ENCODE measurements around the gene CDH26.
A peak's percentile ranks its signal among the peaks of the same experiment; 100 is the strongest.

The CDH26 gene

DNA sequence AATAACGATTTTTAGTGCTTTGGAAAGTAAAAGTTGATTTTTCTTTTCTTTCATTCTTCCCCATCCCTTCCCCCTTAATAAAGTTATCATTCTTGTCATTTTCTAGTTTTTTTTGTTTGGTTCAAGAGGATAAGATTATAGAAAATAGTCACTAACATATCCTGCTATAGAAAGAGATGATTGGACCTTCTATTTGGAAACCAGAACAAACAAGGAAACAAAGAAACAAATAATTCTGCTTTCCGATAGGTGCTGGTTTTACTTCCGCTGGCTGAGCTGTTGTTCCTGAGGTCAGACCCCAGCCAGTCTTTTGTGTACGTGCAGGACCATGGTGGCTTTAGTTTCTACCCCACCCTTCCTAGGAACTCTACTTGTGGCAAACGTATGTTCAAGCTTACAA is at the start of gene CDH26:
CDH26 (plus strand) TSS at position 301 of the 400 bp plus-strand sequence. CDS start 304 bp downstream, outside the sequence.
- no peak for DNase-seq (ENCODE audit: low spot score)
- FAIRE-seq = no peak

- FAIRE-seq (no peak), DNase-seq (ENCODE audit: low spot score) (no peak)
Measured at GRCh38 chr20:59908855-59909254, 49.4 kb upstream of the CDH26 start.

DNA sequence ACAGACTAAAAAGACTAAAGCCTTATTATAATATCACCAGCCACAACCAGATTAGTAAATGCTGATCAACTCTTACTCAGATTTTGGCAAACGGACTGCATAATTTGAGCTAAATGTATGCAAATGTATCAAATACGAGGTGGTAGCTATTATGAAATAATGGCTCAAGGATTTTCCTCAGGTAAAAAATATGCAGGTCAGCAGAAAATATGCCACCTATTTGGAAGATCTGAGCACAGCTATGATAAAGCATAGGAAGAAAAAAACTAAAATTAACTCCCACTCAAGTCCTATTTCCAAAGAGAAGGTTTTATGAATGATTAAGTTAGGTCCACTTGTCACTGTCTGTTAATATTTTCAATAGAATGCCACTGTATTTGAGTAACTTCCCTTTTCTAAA is 47.2 kb upstream of the CDH26 start:
- DNase-seq (ENCODE audit: low spot score) (no peak), FAIRE-seq (no peak)

- no peak for FAIRE-seq
- no peak for DNase-seq (ENCODE audit: low spot score)
Measured at GRCh38 chr20:59912609-59913008, 45.6 kb upstream of the CDH26 start.

- FAIRE-seq (no peak), DNase-seq (ENCODE audit: low spot score) (no peak)
Measured at GRCh38 chr20:59920944-59921343, 37.3 kb upstream of the CDH26 start.

- DNase-seq (ENCODE audit: low spot score) = no peak
- no peak for FAIRE-seq
Measured at GRCh38 chr20:59923514-59923913, 34.7 kb upstream of the CDH26 start.

GRCh38 chr20:59925359-59925758 is 32.9 kb upstream of the CDH26 start:
- no peak for FAIRE-seq

DNA sequence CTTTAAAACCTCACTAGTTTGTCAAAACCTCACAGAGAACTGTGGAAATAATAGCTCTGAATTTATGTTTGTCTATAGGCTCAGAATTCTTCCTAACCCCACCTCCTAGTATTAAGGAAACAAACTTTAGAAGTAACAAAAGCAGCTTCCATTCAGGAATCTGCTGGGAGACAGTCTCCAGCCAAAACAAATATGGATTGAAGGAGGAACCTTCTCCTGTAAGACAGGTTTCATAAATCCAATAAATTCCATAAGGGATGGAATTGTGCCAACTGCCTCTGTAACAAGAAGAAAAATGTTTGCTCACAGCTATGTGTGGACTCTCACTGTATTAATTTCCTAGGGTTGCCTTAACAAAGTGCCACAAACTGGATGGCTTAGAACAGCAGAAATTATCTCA is 32.3 kb upstream of the CDH26 start:
- DNase-seq (ENCODE audit: low spot score) (no peak), FAIRE-seq (no peak)

More at GRCh38 chr20:59925359-59925758, 32.9 kb upstream of the CDH26 start:
- DNase-seq (ENCODE audit: low spot score) = no peak

DNA sequence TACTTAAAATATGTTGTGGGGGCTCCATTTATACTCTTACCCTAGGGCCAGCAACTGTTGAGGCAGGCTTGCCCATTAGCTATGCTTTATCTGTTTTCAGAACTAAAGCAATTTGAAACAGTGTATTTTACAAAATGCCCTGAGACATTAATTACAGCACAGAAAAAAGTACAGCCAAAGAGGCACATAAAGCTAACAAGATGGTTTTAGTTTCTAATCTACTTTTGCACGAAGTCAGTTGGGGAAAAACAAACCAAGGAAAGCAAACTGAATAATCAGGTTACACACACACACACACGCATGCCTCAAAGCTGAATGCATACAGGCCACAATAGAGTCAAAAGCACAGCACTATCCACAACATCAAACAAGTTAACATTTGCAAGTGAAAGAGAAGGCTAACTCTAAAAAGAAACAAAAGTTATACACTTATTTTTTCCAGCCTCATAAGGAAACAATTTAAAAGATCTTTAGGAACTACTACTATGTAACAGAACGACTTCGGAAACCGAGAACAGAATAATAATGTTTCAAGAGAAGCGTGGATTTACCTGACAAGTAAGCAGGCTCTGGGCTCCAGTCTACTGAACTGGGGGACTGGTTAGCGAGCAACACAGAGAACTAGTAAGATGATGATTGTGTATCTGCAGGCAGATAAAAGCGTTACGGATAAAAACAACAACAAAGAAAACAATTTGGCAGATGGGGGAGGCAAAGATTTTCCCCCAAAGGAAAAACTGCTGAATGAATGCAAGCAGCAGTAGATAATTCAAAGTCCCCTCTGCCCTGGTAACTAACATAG is 26.5 kb upstream of the CDH26 start:
- FAIRE-seq (no peak), DNase-seq (ENCODE audit: low spot score) (no peak)

GRCh38 chr20:59932616-59933295 is 25.5 kb upstream of the CDH26 start:
- DNase-seq (ENCODE audit: low spot score) (no peak), FAIRE-seq (no peak)

GRCh38 chr20:59933296-59933848 is 24.9 kb upstream of the CDH26 start, which contains the start of gene SYCP2:
SYCP2 (minus strand) TSS chr20:59933637; CDS start chr20:59922413, 11,224 bp downstream.
- DNase-seq (ENCODE audit: low spot score) (peak; percentile 73), FAIRE-seq (no peak)

DNA sequence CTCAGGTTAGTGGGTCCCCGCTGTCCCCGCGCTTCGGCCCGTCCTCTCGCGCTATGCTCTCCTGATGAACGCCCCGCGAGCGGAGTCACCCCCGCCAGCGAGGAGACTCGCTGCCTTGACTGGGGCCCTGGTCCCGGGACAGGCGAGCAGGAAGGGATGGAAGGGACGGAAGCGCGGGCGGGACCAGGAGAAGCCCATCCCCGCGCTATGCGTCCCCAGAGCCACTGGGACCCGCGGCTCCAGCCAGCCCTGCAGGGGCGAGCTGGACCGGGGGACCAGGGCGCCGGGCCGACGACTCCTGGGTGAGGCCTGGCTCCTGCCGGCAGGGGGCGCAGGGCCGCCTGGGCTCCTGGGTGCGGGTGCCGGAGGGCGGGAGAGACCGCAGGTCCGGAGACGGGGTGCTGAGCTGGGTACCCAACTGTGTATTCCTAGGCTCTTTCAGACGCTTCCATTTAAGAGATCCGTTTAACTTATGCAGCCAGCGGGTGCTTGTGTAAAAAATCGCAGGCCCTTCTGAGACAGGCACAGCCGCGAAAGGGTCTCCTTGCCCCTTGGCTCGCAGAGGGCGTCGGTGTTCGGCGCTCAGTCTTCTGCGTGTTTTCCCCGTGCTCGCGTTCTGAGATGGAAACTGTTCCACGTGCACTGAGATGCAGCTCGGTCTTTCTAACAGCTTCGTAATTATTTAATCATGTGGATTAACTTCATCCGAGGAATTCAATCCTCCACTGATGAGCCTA is 24.2 kb upstream of the CDH26 start:
- DNase-seq (ENCODE audit: low spot score) (peak; percentile 89), FAIRE-seq (no peak)

- FAIRE-seq = no peak
- DNase-seq (ENCODE audit: low spot score) = no peak
Measured at GRCh38 chr20:59935457-59936185, 22.6 kb upstream of the CDH26 start.

- no peak for FAIRE-seq
- no peak for DNase-seq (ENCODE audit: low spot score)
Measured at GRCh38 chr20:59936409-59936808, 21.8 kb upstream of the CDH26 start.

GRCh38 chr20:59937150-59937549 is 21.1 kb upstream of the CDH26 start:
- no peak for FAIRE-seq

DNA sequence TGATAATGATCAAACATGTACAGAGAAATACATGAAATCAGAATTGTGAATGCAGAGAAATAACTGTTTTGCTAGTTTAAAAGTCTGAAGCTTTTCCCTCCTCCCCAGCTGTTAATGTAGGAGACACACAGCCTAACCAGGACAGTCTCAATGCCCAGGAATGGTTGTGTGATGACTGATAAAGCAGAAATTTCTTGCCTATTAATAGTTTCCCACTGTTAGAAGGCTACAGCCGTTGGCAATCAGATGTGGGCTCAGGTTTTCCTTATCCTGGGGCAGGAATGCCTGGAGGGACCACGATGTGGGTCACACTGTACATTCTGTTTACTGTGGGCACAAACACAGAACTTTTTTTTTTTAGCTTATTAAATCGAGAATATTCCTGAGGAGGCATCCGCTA is 20.0 kb upstream of the CDH26 start:
- DNase-seq (ENCODE audit: low spot score) (no peak), FAIRE-seq (no peak)

More at GRCh38 chr20:59937150-59937549, 21.1 kb upstream of the CDH26 start:
- DNase-seq (ENCODE audit: low spot score) = no peak

DNA sequence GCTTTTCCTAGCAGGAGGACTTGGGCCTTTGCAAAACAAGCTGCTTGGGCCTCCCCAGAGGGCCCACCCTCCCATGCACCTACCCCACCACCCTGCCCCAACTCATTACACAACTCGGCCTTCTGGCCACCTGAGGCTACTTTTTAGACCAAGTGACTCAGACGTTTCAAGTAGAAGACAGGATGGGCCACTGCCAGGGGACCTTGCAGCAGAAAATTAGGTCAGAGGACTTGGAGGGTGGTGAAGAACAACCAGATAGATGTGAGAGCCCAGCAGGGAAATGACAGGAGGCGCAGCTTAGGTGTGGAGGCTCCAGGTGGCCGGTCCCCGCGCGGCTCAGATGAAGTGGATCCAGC is 19.5 kb upstream of the CDH26 start:
- no peak for DNase-seq (ENCODE audit: low spot score)
- FAIRE-seq = no peak

- FAIRE-seq = no peak
- no peak for DNase-seq (ENCODE audit: low spot score)
Measured at GRCh38 chr20:59939052-59939878, 19.0 kb upstream of the CDH26 start.

DNA sequence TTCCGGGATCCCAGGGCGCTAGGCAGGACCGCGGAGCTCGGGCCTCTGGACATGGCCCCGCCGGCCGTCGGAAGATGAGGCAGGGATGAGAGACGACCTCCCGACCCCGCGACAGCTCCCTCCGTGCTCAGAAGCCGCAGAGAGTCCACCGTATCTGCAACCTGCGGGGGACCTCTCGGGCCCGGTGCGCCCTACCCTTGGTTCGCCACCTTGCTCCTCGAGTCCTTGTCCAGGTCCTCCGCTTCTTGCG is 18.4 kb upstream of the CDH26 start:
- DNase-seq (ENCODE audit: low spot score) (peak; percentile 21), FAIRE-seq (no peak)

Data from urothelium cell line (cell line).